NCI-H82 treated with DMSO at 0.1 percent for 48 hours (cell line): ENCODE measurements around the gene DEAF1.
"Not testable (repeated sequence)": the region's sequence is repeated elsewhere in the genome, so short reads cannot be mapped to it uniquely, and the experiment has no call there.

Experiments used
- DNase-seq: peaks from one replicate; lab custom pipeline; 2025; ENCODE audit not compliant: unreplicated experiment; lab: John Stamatoyannopoulos, UW

Gene DEAF1

GRCh38 chr11:702462-703461, 7.7 kb upstream of the DEAF1 start:
- no peak for DNase-seq

- DNase-seq = no peak
Observed at GRCh38 chr11:701741-702461, 6.9 kb upstream of the DEAF1 start.

GRCh38 chr11:699753-700152, 4.7 kb upstream of the DEAF1 start:
- no peak for DNase-seq

- DNase-seq = no peak
Observed at GRCh38 chr11:699116-699508, 4.1 kb upstream of the DEAF1 start.

GRCh38 chr11:698493-699115, 3.6 kb upstream of the DEAF1 start:
- no peak for DNase-seq

GRCh38 chr11:697811-698311, 2.8 kb upstream of the DEAF1 start:
- DNase-seq = no peak

GRCh38 chr11:696955-697491, 2.0 kb upstream of the DEAF1 start:
- DNase-seq = no peak

- DNase-seq = peak; percentile 69
Observed at GRCh38 chr11:695538-696248, 671 bp upstream of the DEAF1 start, which contains the start of gene TMEM80. Gene TMEM80, plus strand, starts transcription at chr11:695816. Its CDS starts 12 bp downstream, at chr11:695828.

GRCh38 chr11:695288-695537, 191 bp upstream of the DEAF1 start:
- DNase-seq = no peak

GRCh38 chr11:693887-694562, 997 bp downstream of the DEAF1 start:
- no peak for DNase-seq

- no peak for DNase-seq
Observed at GRCh38 chr11:693415-693831, 1.6 kb downstream of the DEAF1 start.

GRCh38 chr11:692824-693414, 2.1 kb downstream of the DEAF1 start:
- DNase-seq = no peak

- no peak for DNase-seq
Observed at GRCh38 chr11:691710-692590, 3.1 kb downstream of the DEAF1 start.

- DNase-seq = no peak
Observed at GRCh38 chr11:690738-691633, 4.0 kb downstream of the DEAF1 start.

- DNase-seq = not testable (repeated sequence)
Observed at GRCh38 chr11:690244-690643, 4.8 kb downstream of the DEAF1 start.

GRCh38 chr11:689625-690024, 5.4 kb downstream of the DEAF1 start:
- DNase-seq = no peak

- DNase-seq = no peak
Observed at GRCh38 chr11:688681-689080, 6.3 kb downstream of the DEAF1 start.

- no peak for DNase-seq
Observed at GRCh38 chr11:687751-688150, 7.3 kb downstream of the DEAF1 start.
